K562 (cell line): ENCODE data around the gene PDE11A. TPM values are rescaled to one million over a fixed set of nuclear protein-coding genes. Genes with fewer than 3 reads are reported as not detected.
A peak's percentile ranks its signal among the peaks of the same experiment; 100 is the strongest.

Experiments used
- ATAC-seq: fragments of 200-7000 bp; cut with Tn5 transposase; 3 replicates; pipeline ENCODE4 v1.9.1; 2020; ENCODE audit warnings: moderate library complexity
- BruUV-seq: library from RNA; stranded (reverse); fragments of 400-500 nt; replicated peaks from 2 replicates; lab custom pipeline; 2021; lab: Mats Ljungman, UMichigan
- CTCF ChIA-PET: fragments of 300-600 bp; formaldehyde crosslinking; extraction: SDS; loops from one replicate; lab custom pipeline; 2021; ENCODE audit warnings: low intra/inter-chr PET ratio; lab: Yijun Ruan, JAX
- POLR2A ChIA-PET: fragments of 300-600, 350-650 bp; sonication (Branson Sonifier 250); formaldehyde crosslinking; extraction: SDS; loops from one replicate; lab custom pipeline; 2021; ENCODE audit warnings: antibody characterized with exemption, inconsistent platforms; lab: Yijun Ruan, JAX
- DNase-seq, 4 experiments: peaks; one replicate each; pipeline versions ENCODE4 v3.0.0 to v3.0.0-alpha.2; 2011 to 2018; ENCODE audit warnings: low spot score in 3 of 4, mixed read lengths in 3 of 4; ENCODE audit errors: extremely low read depth in 1 of 4
- FAIRE-seq: peaks from 2 replicates; lab custom pipeline; 2011; peaks lifted over from hg19 to GRCh38; lab: Jason Lieb, UNC
- H2AFZ ChIP-seq: 2 replicates; pipeline ENCODE4 v1.6.0; 2011; ENCODE audit warnings: low read depth, low read length, control low read depth, inconsistent platforms
- H3K27ac ChIP-seq: fragments of 200-600 bp; 3 replicates; pipeline ENCODE4 v1.8.0; 2011; ENCODE audit warnings: low read depth, mild to moderate bottlenecking, control low read depth, inconsistent platforms, low read length, moderate library complexity, mixed read lengths; ENCODE audit errors: extremely low read depth
- H3K27me3 ChIP-seq, 2 experiments: fragments of 300-600 bp in 1 of 2; 2 replicates in 1 of 2; 3 replicates in 1 of 2; pipeline versions ENCODE4 v1.6.0 to v1.8.0; 2011; ENCODE audit warnings: inconsistent platforms in 2 of 2, low read length in 2 of 2, mild to moderate bottlenecking in 1 of 2, mixed read lengths in 1 of 2, moderate library complexity in 1 of 2; ENCODE audit not compliant: control insufficient read depth in 2 of 2, insufficient read depth in 2 of 2
- H3K36me3 ChIP-seq: fragments of 300-600 bp; 3 replicates; pipeline ENCODE4 v1.8.0; 2011; ENCODE audit warnings: mild to moderate bottlenecking, low read length, inconsistent platforms; ENCODE audit not compliant: control insufficient read depth, insufficient read depth
- H3K4me1 ChIP-seq, 2 experiments: fragments of 200-600 bp in 1 of 2; replicated peaks in 1 of 2; 2 replicates in 1 of 2; 3 replicates in 1 of 2; pipeline versions ENCODE4 v1.5.1 to v1.8.0; 2011; ENCODE audit warnings: inconsistent platforms in 2 of 2, low read length in 2 of 2, mild to moderate bottlenecking in 1 of 2, mixed read lengths in 1 of 2, moderate library complexity in 1 of 2; ENCODE audit not compliant: control insufficient read depth in 2 of 2, insufficient read depth in 2 of 2
- H3K4me2 ChIP-seq: 2 replicates; pipeline ENCODE4 v1.6.1; 2011; ENCODE audit warnings: low read length, control low read depth, inconsistent platforms, mixed read lengths; ENCODE audit not compliant: insufficient read depth
- H3K4me3 ChIP-seq: fragments of 200-600 bp; sonication (generic), shearing (Covaris generic); 2 replicates; pipeline ENCODE4 v1.5.1; 2016; ENCODE audit warnings: control low read depth, inconsistent platforms
- H3K79me2 ChIP-seq: fragments of 200-600 bp; 3 replicates; pipeline ENCODE4 v1.8.0; 2011; ENCODE audit warnings: low read length, inconsistent platforms; ENCODE audit not compliant: control insufficient read depth, insufficient read depth
- H3K9ac ChIP-seq, 2 experiments: 2 replicates each; pipeline versions ENCODE4 v1.6.0 to v1.6.1; 2011; ENCODE audit warnings: low read depth in 2 of 2, low read length in 2 of 2, control low read depth in 1 of 2, inconsistent platforms in 1 of 2, mild to moderate bottlenecking in 1 of 2, mixed read lengths in 1 of 2; ENCODE audit not compliant: insufficient read depth in 1 of 2
- H3K9me1 ChIP-seq: one replicate; pipeline ENCODE4 v1.6.0; 2011; ENCODE audit warnings: inconsistent platforms, mild to moderate bottlenecking, low read length, moderate library complexity; ENCODE audit not compliant: control insufficient read depth, insufficient read depth
- H3K9me3 ChIP-seq: replicated peaks from 2 replicates; pipeline ENCODE4 v1.5.1; 2011; ENCODE audit warnings: low read depth, low read length, inconsistent platforms; ENCODE audit not compliant: control insufficient read depth, insufficient read depth
- H4K20me1 ChIP-seq: replicated peaks from 2 replicates; pipeline ENCODE4 v1.6.1; 2011; ENCODE audit warnings: low read length, inconsistent platforms, mixed read lengths; ENCODE audit not compliant: control insufficient read depth, insufficient read depth
- CAMTA2 ChIP-seq: fragments of 250-450 bp; sonication (Bioruptor Pico); conservative IDR thresholded peaks from 2 replicates; pipeline ENCODE4 v1.5.1; 2022
- CSDE1 ChIP-seq, 2 experiments: fragments of 450-650 bp; IDR thresholded peaks; 2 replicates each; pipeline ENCODE4 v1.6.1; 2016; ENCODE audit warnings: mild to moderate bottlenecking in 1 of 2
- NR4A1 ChIP-seq, 2 experiments: fragments of 250-450 bp in 1 of 2; fragments of 450-650 bp in 1 of 2; sonication (Bioruptor Pico) in 1 of 2; IDR thresholded peaks; 2 replicates each; pipeline versions ENCODE4 v1.4.0 to v1.6.1; 2016 to 2020; ENCODE audit warnings: mild to moderate bottlenecking in 2 of 2, missing compliant biosample characterization in 1 of 2, missing genetic modification characterization in 1 of 2, moderate library complexity in 1 of 2
- SREBF2 ChIP-seq: sonication (generic); formaldehyde crosslinking; IDR thresholded peaks from 2 replicates; pipeline ENCODE4 v1.4.0; 2020; ENCODE audit warnings: mild to moderate bottlenecking, missing genetic modification reagents
- TRIM28 ChIP-seq: fragments of 450-650 bp; IDR thresholded peaks from 2 replicates; pipeline ENCODE4 v1.6.1; 2017
- ZKSCAN1 ChIP-seq: fragments of 150-350 bp; IDR thresholded peaks from 2 replicates; pipeline ENCODE4 v1.6.1; 2016; ENCODE audit warnings: low read depth, low read length
- ZNF121 ChIP-seq: sonication (generic); formaldehyde crosslinking; conservative IDR thresholded peaks from 2 replicates; pipeline ENCODE4 v1.8.0; 2022; ENCODE audit warnings: missing genetic modification reagents
- ZNF175 ChIP-seq: fragments of 200-800 bp; sonication (Bioruptor generic); IDR thresholded peaks from 2 replicates; pipeline ENCODE4 v1.6.1; 2016; ENCODE audit warnings: low read depth, mild to moderate bottlenecking, missing genetic modification characterization, missing compliant biosample characterization
- ZZZ3 ChIP-seq: fragments of 450-650 bp; IDR thresholded peaks from 2 replicates; pipeline ENCODE4 v1.6.1; 2016; ENCODE audit warnings: antibody characterized with exemption, mild to moderate bottlenecking, moderate library complexity
- WGBS: fragments of 100-300 bp; shearing (Covaris generic); methylation state at CpG from one replicate; pipeline ENCODE4 v1.1.6; 2016; ENCODE audit warnings: low coverage, mixed read lengths; ENCODE audit not compliant: insufficient coverage; ENCODE audit errors: missing lambda C conversion rate; 5-methylcytosine and 5-hydroxymethylcytosine counted together
- in situ Hi-C: fragments of 300-500 bp; cut with MboI; formaldehyde crosslinking; loops from 4 replicates; pipeline ENCODE4 v1.15.0; 2018; ENCODE audit warnings: inconsistent platforms, mixed read lengths
- intact Hi-C: fragments of 100-400 bp; cut with micrococcal nuclease; formaldehyde crosslinking; loops from 2 replicates; pipeline ENCODE4 v1.14.2; 2022
- polyA plus RNA-seq, 8 experiments: library from polyadenylated mRNA; depleted of rRNA in 4 of 8; stranded (reverse) in 5 of 8; unstranded in 3 of 8; fragments of >200 nt; fragmentation: Nextera tagmentation in 2 of 8; fragmentation: Illumina TruSeq in 1 of 8; extraction: Ambion mirVana in 2 of 8; extraction: Trizol in 1 of 8; gene quantifications; 2 replicates each; pipeline versions ENCODE4 v1.2.1 to v1.2.3, GENCODE V29; 2011 to 2014; ENCODE audit warnings: inconsistent platforms in 1 of 8, missing spikeins in 1 of 8
- total RNA-seq, 7 experiments: library from RNA; depleted of rRNA in 6 of 7; stranded (reverse); fragments of >200 nt in 6 of 7; fragmentation: Illumina TruSeq in 2 of 7; extraction: Trizol in 2 of 7; gene quantifications; 2 replicates each; pipeline versions ENCODE4 v1.2.1 to v1.2.3, GENCODE V29; 2011 to 2021; ENCODE audit warnings: low replicate concordance in 1 of 7
- TF ChIP-seq, protein P1 (sequence below): fragments of 250-450 bp; sonication (Bioruptor Pico); IDR thresholded peaks from 2 replicates; pipeline ENCODE4 v1.5.0; 2022; ENCODE audit warnings: mild to moderate bottlenecking
- TF ChIP-seq, protein P2 (sequence below): fragments of 450-650 bp; conservative IDR thresholded peaks from 2 replicates; pipeline ENCODE4 v1.6.1; 2016; ENCODE audit warnings: missing genetic modification characterization, low read depth, mild to moderate bottlenecking, control low read depth, missing compliant biosample characterization

The PDE11A gene
- total and polyA plus RNA-seq, 9 of the 15 experiments (the other 6 are each of a cell fraction or from before 2014, with no cell fraction given): 3.2 to 22.1 (median 5.7) TPM

DNA sequence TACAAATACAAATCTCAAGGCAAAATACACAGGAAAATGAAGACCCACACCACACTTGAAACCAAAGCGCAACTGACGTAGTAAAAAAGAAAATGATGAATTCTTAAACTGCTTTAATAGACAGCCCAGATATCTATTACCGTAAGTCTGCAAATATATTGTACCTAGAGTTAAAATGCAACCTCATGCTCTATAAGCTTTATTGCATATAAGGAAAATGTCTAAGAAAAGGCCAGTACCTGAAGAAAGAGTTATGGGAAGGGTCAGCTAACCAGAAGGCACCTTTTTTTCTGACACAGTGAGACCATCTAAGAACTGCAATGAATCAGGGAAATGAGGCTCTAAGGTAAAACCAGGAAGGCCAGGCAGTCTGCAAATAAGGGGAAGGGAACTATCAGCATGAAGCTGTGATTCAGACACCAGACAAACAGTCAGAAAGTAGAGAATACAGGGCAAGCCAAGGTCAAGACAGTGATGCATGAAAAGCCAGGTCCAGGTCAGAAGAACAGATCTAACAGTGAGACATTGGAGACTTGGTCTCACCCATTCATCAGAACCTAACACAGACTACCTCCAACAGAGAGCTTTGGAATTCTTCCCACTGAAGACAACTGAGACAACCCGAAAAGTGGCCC, 46.9 kb downstream of the PDE11A start:
- no peak for TF ChIP-seq ZKSCAN1
- TF ChIP-seq CAMTA2 (CRISPR knock-in tag): no peak
- Histone ChIP-seq H3K27me3 (no peaks in the 10 kb centered on the region), H3K4me3 (no peak overlapping the region), H3K36me3 (no peaks in the 10 kb centered on the region), H2AFZ (no peak overlapping the region), H3K4me2 (no peak overlapping the region), H3K27ac (no peak overlapping the region), H4K20me1 (no peaks in the 10 kb centered on the region), H3K4me1 (no peaks in the 10 kb centered on the region), H3K9me1 (no peaks in the 10 kb centered on the region), H3K9ac (no peak overlapping the region), H3K79me2 (no peaks in the 10 kb centered on the region), H3K9me3 (no peaks in the 10 kb centered on the region)
- 3% methylated on average over 4 of the region's 4 CpGs for WGBS
- in situ Hi-C loops (no loop called here), intact Hi-C loops (no loop called here)
- ChIA-PET CTCF (no interaction called here), POLR2A (no interaction called here)
- no peak for DNase-seq
- FAIRE-seq: no peak
- no peak for ATAC-seq
- no TSS peak for BruUV-seq

DNA sequence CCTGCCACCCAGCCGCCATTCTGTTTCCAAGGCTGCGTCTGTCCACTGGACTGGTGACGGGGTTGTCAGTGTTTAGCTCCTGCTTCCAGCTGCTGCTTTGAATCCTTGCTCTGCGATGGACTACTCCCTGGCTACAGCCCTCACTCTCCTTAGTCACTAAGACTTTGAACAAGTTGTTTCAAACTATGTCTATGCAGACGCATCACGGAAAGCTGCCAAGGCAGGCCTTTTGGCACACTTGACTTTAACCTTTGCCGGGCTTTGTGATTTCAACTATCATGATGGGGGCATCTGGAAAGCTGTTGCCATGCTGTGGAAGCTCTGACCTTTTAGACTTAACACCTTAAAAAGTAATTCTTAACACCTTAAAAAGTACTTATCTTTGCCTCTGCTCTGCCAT, 54.4 kb downstream of the PDE11A start:
- no peaks in the 10 kb centered on the region for H3K9me3 ChIP-seq
- no peak for DNase-seq
- ChIA-PET CTCF (no interaction called here), POLR2A (interaction anchor here (1.4 to 1.6 kb wide), 2 partner anchors 10 to 54 kb away, joined by 3 to 4 read pairs; partner anchors contain the start of gene PDE11A)
- WGBS: 9% methylated on average over 7 of the region's 7 CpGs
- no peak for ATAC-seq
- in situ Hi-C loops: no loop called here
- no peak overlapping the region for H3K4me3 ChIP-seq
- no peaks in the 10 kb centered on the region for H3K36me3 ChIP-seq
- no peaks in the 10 kb centered on the region for H4K20me1 ChIP-seq
- no peaks in the 10 kb centered on the region for H3K9me1 ChIP-seq
- H3K4me1 ChIP-seq: no peaks in the 10 kb centered on the region
- H3K4me2 ChIP-seq: no peak overlapping the region
- peaks cover 0 to 4% of the 10 kb centered on the region in 2 experiments; a peak in 1 of 5 replicates for H3K27me3 ChIP-seq
- H2AFZ ChIP-seq: 0 out of 2 replicates have a peak overlapping the region, but pooled peaks have one; percentile 15
- H3K9ac ChIP-seq: no peak overlapping the region; a peak in 1 of 4 replicates
- no peak overlapping the region for H3K27ac ChIP-seq
- no peaks in the 10 kb centered on the region for H3K79me2 ChIP-seq
- intact Hi-C loops: no loop called here
- no peak for FAIRE-seq
- no TSS peak for BruUV-seq
- TF ChIP-seq TRIM28: no peak
- TF ChIP-seq ZNF175 (CRISPR knock-in tag): no peak
- TF ChIP-seq NR4A1 (CRISPR knock-in tag; IDR thresholded peaks at IDR 0.05): no peak
- TF ChIP-seq NR4A1 (tag; IDR thresholded peaks at IDR 0.05): no peak
- TF ChIP-seq ZZZ3: no peak
- TF ChIP-seq, protein P1, sequence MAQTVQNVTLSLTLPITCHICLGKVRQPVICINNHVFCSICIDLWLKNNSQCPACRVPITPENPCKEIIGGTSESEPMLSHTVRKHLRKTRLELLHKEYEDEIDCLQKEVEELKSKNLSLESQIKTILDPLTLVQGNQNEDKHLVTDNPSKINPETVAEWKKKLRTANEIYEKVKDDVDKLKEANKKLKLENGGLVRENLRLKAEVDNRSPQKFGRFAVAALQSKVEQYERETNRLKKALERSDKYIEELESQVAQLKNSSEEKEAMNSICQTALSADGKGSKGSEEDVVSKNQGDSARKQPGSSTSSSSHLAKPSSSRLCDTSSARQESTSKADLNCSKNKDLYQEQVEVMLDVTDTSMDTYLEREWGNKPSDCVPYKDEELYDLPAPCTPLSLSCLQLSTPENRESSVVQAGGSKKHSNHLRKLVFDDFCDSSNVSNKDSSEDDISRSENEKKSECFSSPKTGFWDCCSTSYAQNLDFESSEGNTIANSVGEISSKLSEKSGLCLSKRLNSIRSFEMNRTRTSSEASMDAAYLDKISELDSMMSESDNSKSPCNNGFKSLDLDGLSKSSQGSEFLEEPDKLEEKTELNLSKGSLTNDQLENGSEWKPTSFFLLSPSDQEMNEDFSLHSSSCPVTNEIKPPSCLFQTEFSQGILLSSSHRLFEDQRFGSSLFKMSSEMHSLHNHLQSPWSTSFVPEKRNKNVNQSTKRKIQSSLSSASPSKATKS (CRISPR knock-in tag): no peak
- no peak for TF ChIP-seq ZNF121 (CRISPR knock-in tag)
- no peak for TF ChIP-seq CSDE1 (IDR thresholded peaks at IDR 0.05)
- TF ChIP-seq, protein P2, sequence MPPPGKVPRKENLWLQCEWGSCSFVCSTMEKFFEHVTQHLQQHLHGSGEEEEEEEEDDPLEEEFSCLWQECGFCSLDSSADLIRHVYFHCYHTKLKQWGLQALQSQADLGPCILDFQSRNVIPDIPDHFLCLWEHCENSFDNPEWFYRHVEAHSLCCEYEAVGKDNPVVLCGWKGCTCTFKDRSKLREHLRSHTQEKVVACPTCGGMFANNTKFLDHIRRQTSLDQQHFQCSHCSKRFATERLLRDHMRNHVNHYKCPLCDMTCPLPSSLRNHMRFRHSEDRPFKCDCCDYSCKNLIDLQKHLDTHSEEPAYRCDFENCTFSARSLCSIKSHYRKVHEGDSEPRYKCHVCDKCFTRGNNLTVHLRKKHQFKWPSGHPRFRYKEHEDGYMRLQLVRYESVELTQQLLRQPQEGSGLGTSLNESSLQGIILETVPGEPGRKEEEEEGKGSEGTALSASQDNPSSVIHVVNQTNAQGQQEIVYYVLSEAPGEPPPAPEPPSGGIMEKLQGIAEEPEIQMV: no peak
- TF ChIP-seq SREBF2 (CRISPR knock-in tag): no peak
